GM19467 (cell line): ENCODE results near the gene SH3GL1.

ENCODE experiments used
- ATAC-seq: cut with Tn5 transposase; IDR thresholded peaks from one replicate; pipeline ENCODE4 v1.9.1; 2021; ENCODE audit warnings: mild to moderate bottlenecking, moderate library complexity; ENCODE audit not compliant: unreplicated experiment

Gene SH3GL1

DNA sequence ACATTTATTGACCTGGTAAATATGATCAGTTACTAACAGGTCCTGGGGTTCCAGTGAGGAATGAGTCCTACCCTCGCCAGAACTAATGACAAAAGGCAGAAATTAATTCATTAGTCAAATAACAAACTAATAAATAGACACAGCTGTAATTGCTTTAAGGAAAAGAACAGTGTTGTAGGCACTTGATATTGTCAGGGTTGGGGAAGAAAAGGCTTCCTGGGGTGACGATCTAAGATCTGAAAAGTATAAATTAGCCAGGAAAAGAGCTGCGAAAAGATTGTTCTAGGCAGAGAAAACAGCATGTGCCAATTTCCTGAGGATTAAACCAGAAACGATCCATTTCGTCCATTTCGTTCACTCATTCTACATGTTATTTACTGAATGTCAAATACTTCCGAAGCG lies 1.4 kb upstream of the SH3GL1 start:
- no peak for ATAC-seq

DNA sequence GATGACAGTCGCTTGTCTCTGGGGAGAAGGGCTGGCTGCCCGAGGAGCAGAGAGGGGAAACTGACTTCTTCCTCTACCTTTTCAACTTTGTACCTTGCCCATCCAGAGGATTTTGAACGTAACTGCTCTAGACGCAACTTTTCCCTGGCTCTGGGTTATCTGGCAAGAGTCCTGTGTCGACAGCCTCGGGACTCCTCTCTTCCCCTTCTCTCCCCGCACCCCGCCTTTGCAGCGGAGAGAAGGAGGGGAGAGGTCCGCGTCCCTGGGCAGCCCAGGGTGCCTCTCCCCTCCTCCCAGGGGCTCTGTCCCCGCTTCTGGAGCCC lies 574 bp downstream of the SH3GL1 start:
- ATAC-seq: peak; percentile 6

DNA sequence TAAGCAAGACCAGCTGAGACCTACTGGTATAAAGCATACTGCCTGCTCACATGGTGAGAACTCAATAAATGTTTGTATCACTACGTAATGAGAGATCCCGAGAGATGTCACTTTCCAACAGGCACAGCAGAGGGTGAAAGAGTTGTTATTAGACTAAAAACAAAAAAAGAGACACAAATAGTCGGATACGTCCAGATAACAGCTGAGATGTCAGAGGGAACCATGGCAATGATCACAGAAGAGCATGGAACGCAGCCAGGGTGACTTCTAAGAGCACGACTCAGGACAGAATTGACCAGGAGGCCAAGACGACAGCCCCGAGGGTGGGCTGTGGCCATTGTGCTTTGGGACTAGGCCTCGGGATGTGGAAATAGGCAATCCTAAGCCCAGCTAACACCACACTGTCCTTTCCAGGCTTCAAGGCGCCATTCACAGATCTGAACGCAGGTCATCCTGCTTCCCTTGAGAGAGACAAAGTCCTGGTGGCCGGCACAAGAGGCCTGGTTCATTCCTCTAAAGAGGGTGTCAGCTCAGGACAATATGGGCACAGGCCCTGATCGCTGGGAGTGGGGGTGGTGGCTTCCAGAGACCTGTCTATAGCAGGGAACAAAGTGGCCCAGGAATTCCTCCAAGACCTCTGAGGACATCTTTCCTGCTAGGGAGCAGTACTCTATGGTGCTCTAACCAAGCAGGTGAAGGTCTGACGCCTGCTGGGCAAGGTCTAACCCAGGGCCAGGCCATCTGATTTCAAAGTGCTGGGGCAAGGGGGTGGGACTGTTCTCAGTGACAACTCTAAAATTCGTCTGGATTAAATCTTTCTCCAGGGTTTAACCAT lies 3.2 kb downstream of the SH3GL1 start:
- no peak for ATAC-seq

DNA sequence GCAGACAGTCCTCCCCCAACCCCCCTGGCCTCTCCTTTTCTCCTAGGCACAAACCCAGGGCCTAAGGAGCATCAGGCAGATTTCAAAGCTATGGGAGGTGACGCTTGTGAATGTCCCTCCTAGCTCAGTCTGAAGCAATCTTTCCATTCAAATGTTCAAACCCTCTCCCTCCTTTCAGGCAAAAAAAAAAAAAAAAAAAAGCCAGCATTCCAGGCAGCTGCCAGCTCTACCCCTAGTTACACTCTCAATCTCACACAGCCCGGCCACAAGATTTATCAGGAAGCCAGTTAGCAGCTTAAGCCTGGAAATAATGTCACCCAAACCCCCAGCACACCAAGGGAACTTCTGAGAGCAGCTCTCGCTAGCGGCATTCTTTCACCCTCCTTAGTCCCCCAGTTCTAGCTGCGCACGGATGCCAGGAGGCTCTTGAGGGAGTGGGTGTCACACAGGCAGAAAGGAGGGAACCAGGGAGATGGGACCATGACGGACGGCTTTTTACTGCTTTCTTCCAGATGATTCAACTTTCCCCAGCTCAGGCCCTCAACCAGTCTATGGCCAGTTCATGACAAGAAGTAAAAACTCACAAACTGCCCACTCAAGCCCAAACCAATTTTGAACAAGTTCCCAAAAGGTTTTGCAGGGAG lies 6.3 kb downstream of the SH3GL1 start:
- no peak for ATAC-seq

DNA sequence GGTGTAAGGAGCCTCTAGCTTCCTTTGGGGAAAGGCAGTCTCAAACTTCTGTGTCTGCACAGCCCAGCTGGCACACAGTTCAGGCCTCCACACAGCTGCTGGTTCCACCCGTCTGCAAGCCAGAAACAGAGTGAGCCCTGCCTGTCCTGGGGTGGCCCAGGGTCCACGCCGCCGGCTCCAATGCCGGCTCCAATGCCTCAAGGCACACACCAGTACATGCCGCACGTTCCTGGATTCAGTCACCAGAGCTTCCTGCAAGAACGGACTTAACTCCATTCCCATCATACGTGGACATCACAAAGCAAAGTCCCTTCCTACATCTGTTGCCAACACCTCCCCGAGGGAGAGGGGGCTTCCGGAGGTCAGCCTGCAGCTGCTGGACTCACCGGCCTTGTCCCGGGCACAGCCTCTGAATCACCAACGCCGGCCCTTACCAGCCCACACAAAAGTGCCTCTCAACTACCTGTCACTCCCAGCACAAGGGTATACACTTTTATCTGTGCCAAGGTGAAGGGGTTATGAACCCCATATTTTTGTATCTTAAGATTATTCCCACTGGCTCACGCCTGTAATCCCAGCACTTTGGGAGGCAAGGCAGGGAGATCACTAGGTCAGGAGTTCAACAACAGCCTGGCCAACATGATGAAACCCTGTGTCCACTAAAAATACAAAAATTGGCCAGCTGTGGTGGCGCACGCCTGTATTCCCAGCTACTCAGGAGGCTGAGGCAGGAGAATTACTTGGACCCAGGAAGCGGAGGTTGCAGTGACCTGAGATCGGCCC lies 8.5 kb downstream of the SH3GL1 start:
- no peak for ATAC-seq

DNA sequence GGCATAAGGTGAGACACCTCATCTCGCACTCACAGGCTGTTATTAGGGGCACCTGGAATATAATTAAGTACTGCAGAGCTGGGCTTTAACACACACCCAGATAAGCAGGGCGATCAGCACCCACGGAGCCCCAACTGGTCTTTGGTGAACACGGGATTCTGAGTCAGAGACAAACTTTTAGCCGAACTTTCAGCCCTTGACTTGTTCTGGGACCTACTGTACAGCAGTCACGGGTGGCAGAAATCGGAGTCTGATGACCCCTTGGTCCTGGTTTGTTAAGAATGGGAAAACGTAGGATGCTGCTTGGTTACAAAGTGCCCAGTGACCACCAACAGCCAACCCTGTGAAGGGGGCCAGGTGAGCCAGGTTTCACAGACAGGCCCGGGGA lies 9.0 kb downstream of the SH3GL1 start:
- ATAC-seq: no peak

DNA sequence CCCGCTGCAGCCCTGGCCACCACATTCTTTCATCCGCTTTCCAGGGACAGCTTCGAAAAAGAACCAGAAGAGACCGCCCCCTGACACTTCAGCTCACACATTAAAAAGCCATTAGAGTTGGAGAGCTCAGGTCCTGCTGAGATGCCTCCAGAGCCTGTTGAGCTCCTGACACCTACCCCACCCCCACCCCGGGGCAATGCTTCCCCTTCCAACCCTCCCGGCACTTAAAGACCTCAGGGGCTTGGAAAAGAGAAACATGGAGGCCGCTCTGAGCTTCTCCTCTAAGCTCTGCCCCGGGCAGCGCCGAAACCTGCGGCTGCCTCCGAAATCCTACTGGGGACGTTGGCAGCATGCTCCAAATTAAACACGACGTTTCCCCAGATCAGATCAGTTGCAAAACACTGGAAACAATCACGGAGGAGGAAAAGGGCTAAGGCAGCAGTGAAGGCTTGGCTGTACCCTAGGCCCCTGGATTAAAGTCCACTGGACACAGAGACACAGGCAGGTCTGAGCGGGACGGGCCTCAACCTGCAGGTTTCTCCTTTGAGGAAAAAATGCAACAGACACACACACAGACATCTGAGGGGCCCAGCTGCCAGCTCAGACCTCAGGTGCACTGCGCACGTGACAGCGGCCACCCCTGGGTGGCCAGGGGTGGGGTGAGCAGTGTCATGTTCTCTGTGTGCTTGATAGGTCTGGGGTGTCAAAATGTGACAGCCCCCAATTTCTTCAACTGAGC lies 9.6 kb downstream of the SH3GL1 start:
- no peak for ATAC-seq

DNA sequence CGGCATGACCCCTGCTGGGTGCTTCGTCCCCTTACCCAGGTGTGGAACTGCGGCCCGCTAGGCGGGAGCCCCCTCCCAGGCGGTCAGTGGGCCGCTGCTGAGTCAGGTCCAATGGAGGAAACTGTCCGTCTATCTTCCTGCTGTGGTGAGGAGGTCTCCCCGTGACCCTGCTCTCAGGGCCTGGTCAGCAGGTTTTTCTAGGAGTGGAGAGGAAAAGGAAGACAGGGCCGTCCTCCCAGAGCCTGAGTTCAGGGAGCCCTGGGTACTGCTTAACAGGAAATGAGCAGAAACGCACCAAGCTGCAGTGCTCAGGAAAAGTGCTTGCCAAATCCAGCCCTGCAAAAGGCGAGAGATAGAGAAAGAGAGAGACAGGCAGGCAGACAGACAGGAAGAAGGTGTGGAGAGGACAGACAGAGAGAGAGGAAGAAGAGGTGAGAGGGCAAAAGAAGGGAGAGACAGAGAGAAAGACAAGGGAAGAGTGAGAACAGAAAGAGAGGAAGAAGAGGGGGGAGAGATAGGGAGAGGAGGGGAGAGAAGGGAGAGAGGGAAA lies 10.3 kb downstream of the SH3GL1 start:
- ATAC-seq: no peak

DNA sequence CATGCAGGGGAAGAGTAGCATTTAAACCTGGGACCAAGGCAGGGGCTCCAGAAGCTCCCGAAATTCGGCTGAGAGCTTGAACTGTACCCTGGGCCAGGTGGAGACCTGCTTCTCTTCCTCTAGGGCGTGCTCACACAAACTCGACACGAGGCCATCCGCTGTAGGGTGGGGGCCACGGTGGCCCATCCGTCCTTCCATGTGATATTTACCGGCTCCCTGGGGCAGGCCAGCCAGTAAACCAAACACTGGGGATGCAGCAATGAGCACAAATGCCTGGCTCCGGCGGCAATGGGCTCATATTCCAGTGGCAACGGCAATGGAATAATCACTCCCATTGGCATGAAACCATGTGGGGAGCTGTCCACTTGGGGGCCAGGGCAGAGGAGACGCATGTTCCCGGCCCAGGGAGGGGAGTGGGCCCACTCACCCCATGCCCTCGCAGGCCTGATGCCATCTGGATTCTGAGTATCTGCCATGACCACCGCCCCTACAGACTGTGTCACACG lies 10.8 kb downstream of the SH3GL1 start:
- ATAC-seq: no peak

DNA sequence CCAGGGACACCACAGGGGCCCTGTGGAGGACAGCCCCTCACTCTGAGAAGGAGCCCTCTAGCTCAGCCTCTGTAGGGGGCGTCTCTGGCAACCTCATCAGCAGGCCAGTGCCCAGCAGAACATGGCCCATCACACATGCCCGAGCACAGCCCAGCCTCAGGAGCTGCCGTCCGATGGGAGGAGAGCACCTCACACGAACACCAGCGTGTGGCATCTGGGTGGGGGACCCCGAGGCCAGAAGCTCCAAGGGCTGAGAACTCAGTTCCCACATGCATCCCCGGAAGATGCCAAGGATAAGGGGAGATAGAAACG lies 11.3 kb downstream of the SH3GL1 start:
- ATAC-seq: no peak

DNA sequence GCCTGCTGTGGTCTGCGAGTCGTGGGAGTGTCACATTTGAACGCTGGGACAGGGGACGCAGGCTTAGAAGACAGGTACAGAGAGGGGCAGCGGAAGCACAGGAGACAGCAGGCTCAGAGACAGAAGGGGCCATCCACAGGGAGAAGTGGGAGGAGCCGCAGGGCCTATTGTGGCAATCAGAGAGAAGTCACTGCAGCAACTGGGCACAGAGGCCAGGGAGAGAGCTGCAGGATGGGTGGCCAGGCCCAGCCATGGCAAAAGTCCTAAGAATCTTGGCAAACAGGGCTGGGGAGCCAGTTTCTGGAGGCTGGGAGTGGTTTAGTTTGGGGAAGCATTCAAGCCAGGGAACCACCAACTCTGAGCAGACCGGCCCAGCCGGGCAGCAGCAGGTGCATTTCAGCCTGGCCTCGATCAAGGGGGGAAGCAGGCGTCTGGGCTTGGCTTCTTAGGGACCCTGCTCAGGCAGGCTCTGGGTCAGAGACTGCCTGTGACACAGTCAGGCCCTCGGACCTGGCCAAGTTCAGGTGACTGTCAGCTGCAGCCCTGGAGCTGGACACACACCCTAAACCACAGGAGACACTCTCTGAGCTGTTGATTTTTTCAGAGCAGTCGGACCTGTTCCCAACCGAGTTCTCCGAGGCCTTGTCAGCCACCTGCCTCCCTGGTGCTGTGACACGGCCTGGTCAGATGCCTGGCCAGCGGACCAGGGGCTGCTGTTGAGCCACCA lies 11.8 kb downstream of the SH3GL1 start:
- no peak for ATAC-seq

DNA sequence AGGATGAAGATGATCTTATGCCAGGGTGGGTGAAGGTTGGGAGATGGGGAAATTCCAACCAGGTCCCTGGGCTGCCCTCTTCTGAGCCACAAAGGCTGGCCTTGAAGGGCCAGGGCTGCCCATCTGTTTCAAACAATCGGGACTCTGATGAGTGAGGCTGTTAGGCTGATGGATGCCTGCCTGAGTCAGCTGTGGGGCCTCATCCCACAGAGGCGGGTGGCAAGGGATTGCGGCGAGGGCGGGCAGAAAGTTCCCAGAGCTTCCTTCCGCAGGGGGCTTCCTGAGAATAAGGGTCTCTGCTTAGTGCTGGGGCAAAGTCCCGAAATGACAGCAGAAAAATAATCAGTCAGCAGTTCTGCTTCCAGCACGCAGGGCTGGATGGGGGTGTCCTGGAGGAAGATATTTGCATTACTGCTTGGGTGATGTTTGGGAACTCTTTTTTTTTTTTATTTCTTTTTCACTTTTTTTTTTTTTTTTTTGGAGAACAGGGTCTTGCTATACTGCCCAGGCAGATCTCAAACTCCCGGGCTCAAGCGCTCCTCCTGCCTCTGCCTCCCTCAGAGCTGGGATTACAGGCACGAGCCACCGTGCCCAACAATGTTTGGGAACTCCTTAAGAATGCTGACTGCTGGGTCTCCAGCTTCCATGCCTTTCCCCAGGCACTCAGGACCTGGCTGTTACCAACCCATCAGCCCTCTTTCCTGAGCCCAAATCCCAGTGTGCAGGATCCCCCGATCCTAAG lies 14.1 kb downstream of the SH3GL1 start:
- ATAC-seq: no peak

DNA sequence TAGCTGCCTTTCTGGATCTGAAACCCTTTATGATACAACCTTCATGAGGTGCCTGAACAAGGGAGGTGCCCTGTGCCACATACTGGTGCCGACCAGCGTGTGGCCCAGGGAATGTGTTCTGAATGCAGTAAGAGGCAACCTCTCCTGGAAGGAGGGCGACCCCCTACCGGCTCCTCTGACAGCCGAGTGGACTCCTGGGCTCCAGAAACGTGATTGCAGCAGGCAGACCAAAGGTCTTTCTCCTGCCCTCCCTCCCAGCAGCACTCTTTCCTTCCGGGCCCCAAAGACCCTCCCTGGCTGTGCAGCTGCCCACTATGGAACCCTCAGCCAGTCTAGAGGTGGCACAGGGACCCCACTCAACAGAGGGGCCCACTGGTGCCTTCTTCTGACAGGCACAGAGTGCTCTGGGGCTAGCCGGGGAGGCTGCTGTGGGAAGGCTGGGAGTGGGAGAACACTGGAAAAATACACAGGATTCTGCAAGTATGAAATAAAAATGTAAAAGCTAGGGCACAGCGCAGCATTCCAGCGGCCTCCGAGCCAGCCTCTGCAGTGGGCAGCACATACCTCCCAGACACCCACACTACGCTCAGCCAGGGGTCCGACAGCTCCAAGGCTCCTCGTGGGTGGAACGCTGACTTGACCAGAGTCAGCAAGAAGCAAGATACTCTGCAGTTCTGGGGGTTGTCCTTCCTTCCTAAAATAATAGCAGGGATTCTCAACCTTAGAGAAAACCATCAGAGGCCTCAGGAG lies 14.9 kb downstream of the SH3GL1 start:
- no peak for ATAC-seq

DNA sequence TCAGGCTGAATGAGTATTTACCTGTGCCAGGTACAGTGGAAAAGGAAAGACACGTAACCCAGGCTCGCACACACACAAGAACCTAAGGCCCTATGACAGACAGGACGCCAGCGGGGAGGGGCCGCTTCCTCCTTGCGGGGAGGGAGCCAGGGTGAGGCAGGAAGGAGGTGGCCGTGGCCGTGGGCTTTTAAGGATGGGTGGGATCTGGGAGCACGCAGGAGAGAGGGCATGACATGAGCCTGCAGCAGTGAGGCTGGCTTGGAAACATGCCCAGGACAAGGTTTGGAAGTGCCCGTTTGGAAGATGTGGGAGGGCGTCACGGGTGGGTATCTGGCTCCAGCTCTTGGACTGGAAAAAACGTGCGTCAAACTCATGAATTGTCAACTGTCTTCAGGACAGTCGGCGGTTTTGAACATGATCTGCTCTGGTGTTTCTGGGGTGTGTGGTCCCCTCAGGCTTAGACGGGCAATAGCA lies 20.1 kb downstream of the SH3GL1 start:
- ATAC-seq: no peak

DNA sequence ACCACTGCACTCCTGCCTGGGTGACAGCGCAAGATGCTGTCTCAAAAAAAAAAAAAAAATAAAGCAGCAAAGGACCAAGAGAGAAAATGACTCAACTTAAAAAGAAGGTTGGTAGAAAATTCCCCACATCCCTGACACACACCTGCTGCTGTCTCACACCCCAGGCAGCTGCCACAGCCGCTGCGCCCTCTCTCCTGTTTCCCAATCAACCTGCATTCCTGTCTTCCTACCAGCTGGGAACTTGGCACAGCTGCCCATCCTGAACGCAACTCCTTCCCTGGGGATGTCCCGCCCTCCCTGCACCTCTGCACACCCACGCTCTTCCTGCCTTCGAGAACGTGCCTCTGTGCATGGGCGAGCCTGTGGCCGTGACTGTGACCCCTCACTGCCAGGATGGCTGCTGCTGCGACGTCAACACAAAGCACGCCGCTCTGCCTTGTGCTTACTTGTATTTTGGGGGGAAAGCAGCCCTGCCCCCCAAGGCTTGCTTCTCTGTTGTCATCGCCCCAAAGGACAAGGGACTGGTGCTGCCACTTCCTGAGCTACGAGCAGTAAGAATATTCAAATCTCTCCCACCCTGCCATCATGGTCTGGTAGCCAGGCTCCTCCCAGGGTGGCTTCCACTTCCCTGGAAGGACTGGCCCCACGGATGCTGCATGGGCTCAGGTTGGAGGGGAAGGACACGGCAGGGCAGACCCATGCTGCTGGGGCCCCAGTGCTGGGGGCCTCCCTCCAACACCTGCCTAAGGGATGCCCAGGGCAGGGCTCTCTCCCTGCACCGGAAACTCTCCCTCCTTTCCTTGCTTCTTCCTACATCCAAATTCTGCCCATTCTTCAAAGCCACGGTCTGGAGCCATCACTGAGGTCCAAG lies 20.7 kb downstream of the SH3GL1 start:
- ATAC-seq: no peak

DNA sequence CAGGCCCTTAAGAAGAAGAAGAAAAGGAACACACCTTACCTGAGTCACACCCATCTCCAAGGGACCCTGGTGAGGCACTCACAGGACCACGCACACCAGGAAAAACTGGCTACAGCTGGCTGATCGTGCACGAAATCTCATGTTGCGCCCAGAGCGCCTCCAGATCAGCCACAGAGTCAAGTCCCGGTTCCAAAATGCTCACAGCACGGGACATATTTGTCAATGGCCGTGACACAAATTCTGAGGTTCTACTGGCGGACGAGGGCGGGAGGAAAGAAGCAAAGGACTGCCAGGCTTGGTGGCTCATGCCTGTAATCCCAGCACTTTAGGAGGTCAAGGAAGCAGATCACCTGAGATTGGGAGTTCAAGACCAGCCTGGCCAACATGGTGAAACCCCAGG lies 21.5 kb downstream of the SH3GL1 start:
- ATAC-seq: no peak

DNA sequence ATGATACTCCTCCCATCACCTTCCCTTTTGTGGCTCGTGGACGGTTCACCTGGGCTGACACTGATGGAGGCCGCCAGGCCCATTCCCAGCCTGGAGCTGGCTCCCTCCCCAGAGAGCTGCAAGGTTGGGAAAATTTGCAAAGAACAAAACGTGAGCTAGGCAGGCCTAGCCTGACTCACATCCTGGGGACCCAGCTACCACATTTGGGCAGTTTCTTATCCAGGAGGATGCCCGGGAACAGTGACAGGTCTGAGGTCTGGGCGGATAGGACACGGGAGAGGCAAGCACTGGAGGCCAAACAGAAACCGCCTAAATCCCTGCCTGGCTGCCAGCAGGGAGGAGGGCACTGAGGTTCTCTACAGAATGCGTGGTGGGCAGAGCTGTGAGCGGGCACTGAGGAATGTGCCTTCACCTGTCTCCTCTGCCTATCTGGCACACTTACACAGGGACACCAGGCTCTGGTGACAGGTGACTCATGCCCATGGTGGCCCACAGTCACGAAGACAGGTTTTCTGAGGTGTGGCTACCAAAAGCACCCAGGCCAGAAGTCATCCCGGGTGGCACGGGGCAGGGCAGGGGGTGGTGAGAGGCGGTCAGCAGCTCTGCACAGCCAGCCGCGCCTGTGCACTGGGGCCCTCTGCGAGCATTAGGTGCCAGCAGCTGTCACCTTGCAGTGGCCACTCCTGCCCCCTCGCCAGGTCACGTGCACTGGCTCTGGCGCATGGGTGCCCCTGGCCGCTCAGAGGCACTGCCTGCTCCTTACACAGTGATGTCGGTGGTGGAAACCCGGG lies 23.2 kb downstream of the SH3GL1 start:
- ATAC-seq: no peak
